Gastroesophageal sphincter (tissue), 4 donors: ENCODE results near the gene NTNG2. TPM values are rescaled to one million over a fixed set of nuclear protein-coding genes. Genes with fewer than 3 reads are reported as not detected.
"Not testable (repeated sequence)": the region's sequence is repeated elsewhere in the genome, so short reads cannot be mapped to it uniquely, and the experiment has no call there.

ENCODE experiments used
- ATAC-seq: fragments of 150-250 bp; one replicate; pipeline ENCODE4 v1.9.1; 2016; ENCODE audit warnings: mild to moderate bottlenecking, moderate library complexity
- H3K27ac ChIP-seq, 4 donors: fragments of 200-600 bp; sonication (generic) in 3 of 4; 1 replicate in 3 of 4; 2 replicates in 1 of 4; pipeline ENCODE4 v1.5.1; 2016 to 2019
- H3K27me3 ChIP-seq: fragments of 200-600 bp; sonication (generic); one replicate; pipeline ENCODE4 v1.5.1; 2019
- H3K36me3 ChIP-seq, 2 donors: fragments of 200-600 bp; sonication (generic); one replicate each; pipeline ENCODE4 v1.5.1; 2019; ENCODE audit warnings: control low read depth in 1 of 2
- H3K4me1 ChIP-seq, 3 donors: fragments of 200-600 bp; sonication (generic); 1 replicate in 2 of 3; 2 replicates in 1 of 3; pipeline ENCODE4 v1.5.1; 2016 to 2019; ENCODE audit warnings: control low read depth in 2 of 3
- H3K4me3 ChIP-seq, 2 donors: fragments of 200-600 bp; sonication (generic); one replicate each; pipeline ENCODE4 v1.5.1; 2019; ENCODE audit warnings: mild to moderate bottlenecking in 1 of 2, moderate library complexity in 1 of 2
- H3K9me3 ChIP-seq, 3 donors: fragments of 200-600 bp; sonication (generic); one replicate each; pipeline ENCODE4 v1.5.1; 2017 to 2019; ENCODE audit warnings: control low read depth in 2 of 3
- EP300 ChIP-seq: sonication (generic); formaldehyde crosslinking; IDR thresholded peaks from one replicate; pipeline ENCODE4 v1.6.1; 2017; ENCODE audit warnings: antibody characterized with exemption, mild to moderate bottlenecking
- POLR2A ChIP-seq, 2 donors: fragments of 450-650 bp; IDR thresholded peaks; one replicate each; pipeline ENCODE4 v1.6.1; 2017; ENCODE audit warnings: antibody characterized with exemption in 2 of 2, mild to moderate bottlenecking in 2 of 2, moderate library complexity in 1 of 2
- POLR2AphosphoS5 ChIP-seq: sonication (generic); formaldehyde crosslinking; IDR thresholded peaks from one replicate; pipeline ENCODE4 v1.6.1; 2017; ENCODE audit warnings: antibody characterized with exemption
- whole genome bisulfite sequencing, 2 donors: methylation state at CpG; one replicate each; pipeline ENCODE4 v1.1.5; 2018; ENCODE audit warnings: low coverage in 1 of 2; 5-methylcytosine and 5-hydroxymethylcytosine counted together
- total RNA-seq, 4 donors: library from RNA; depleted of rRNA; stranded (reverse); fragments of >200 nt; gene quantifications; one replicate each; pipeline ENCODE4 v1.1.0, GENCODE V29; 2016
- TF ChIP-seq, protein P1 (sequence below), 4 experiments: fragments of 200-600 bp in 2 of 4; fragments of 450-650 bp in 2 of 4; sonication (generic) in 1 of 4; IDR thresholded peaks; one replicate each; pipeline ENCODE4 v1.5.1; 2017 to 2019; ENCODE audit warnings: antibody characterized with exemption in 4 of 4, mild to moderate bottlenecking in 2 of 4, moderate library complexity in 2 of 4

The NTNG2 gene
- total RNA-seq, 4 donors from 2014 or later, result 0.81 to 1.6 (median 1.3) TPM

DNA sequence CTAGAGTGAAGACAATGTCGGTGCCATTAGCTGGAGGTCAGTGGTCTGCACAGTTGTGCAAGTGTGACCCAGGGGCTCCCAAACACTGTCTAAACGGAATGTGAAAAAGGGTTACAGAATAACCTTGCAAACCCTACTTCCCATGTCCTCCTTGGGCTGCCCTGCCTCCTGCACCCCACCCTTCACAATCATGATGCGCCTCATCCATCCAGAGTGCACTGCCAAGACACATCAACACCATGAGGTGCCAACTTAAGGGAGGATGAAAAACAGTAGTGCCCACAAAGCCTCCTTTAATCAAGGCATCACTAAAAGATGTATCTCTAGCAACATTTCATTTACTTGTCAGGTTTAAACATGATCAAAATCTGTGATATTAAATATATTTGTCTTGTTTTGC is 105.8 kb downstream of the NTNG2 start:
- no peak overlapping the region for H3K4me3 ChIP-seq
- no peaks in the 10 kb centered on the region for H3K9me3 ChIP-seq
- peaks cover 0 to 96% of the 10 kb centered on the region in 2 donors for H3K36me3 ChIP-seq
- TF ChIP-seq, protein P1, sequence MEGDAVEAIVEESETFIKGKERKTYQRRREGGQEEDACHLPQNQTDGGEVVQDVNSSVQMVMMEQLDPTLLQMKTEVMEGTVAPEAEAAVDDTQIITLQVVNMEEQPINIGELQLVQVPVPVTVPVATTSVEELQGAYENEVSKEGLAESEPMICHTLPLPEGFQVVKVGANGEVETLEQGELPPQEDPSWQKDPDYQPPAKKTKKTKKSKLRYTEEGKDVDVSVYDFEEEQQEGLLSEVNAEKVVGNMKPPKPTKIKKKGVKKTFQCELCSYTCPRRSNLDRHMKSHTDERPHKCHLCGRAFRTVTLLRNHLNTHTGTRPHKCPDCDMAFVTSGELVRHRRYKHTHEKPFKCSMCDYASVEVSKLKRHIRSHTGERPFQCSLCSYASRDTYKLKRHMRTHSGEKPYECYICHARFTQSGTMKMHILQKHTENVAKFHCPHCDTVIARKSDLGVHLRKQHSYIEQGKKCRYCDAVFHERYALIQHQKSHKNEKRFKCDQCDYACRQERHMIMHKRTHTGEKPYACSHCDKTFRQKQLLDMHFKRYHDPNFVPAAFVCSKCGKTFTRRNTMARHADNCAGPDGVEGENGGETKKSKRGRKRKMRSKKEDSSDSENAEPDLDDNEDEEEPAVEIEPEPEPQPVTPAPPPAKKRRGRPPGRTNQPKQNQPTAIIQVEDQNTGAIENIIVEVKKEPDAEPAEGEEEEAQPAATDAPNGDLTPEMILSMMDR (IDR thresholded peaks at IDR 0.05), result no peak
- TF ChIP-seq POLR2A (IDR thresholded peaks at IDR 0.05), result no peak
- TF ChIP-seq EP300, result no peak
- TF ChIP-seq POLR2AphosphoS5, result no peak
- no peaks in the 10 kb centered on the region for H3K4me1 ChIP-seq
- H3K27me3 ChIP-seq, result no peaks in the 10 kb centered on the region
- ATAC-seq, result no peak
- no peak overlapping the region for H3K27ac ChIP-seq
- 90% methylated on average over 3 of the region's 3 CpGs; no CpG with 5 or more reads in 1 of the 2 donors for WGBS, 2 donors

DNA sequence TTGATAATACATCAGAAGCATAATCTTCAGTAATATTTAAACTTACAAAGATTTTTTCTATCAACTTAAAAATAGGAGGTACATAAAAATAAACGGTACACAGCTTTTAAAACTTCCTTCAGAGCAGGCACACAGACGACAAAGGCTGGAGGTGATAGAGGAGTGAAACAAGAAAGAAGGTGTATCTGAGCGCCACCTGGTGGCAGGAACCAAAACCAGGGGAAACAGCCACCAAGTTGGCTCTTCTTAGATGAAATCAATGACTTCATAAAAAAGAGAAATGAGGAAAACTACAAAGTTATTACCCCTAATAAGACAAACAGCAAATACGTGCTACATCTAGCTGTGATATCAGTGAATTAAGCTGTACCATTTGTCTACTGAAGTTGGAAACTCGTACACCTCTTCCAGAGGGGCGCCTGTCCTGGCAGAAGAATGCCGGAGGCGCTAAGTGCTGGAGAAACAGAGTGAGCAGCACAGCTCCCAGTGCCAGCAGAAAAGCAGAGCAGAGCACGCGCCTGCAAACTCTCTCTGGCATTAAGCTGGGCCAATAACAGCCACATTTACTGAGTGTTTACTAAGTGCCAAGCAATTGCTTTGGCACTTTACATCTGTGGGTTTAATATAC is 107.0 kb downstream of the NTNG2 start:
- H3K27ac ChIP-seq, result no peak overlapping the region
- H3K4me3 ChIP-seq, result no peak overlapping the region
- H3K4me1 ChIP-seq, result no peaks in the 10 kb centered on the region
- 29 to 45% methylated on average over 6 to 10 of the region's 10 CpGs for WGBS, 2 donors
- no peaks in the 10 kb centered on the region for H3K27me3 ChIP-seq
- TF ChIP-seq POLR2AphosphoS5, result no peak
- TF ChIP-seq, protein P1 (IDR thresholded peaks at IDR 0.05), result peak; percentile 61 to 87 (median 72)
- H3K36me3 ChIP-seq, result peaks cover 0 to 96% of the 10 kb centered on the region in 2 donors
- no peaks in the 10 kb centered on the region for H3K9me3 ChIP-seq
- peak; percentile 46 for ATAC-seq

DNA sequence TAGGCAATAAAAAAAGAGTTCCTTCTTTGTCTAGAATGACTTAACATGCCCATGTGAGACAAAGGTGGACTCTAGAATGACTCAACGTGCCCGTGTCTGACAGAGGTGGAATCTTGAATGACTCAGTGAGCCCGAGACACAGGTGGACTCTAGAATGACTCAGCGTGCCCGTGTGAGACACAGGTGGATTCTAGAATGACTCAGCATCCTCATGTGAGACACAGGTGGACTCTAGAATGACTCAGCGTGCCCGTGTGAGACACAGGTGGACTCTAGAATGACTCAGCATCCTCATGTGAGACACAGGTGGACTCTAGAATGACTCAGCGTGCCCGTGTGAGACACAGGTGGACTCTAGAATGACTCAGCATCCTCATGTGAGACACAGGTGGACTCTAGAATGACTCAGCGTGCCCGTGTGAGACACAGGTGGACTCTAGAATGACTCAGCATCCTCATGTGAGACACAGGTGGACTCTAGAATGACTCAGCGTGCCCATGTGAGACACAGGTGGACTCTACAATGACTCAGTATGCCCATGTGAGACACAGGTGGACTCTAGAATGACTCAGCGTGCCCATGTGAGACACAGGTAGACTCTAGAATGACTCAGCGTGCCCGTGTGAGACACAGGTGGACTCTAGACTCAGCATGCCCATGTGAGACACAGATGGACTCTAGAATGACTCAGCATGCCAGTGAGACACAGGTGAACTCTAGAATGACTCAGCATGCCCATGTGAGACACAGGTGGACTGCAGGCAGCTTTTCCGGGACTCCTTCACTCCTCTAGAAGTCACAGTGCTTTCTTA is 108.1 kb downstream of the NTNG2 start:
- 83% methylated on average over 6 of the region's 16 CpGs; no CpG with 5 or more reads in 1 of the 2 donors for WGBS, 2 donors
- H3K4me1 ChIP-seq, H3K4me3 ChIP-seq, H3K9me3 ChIP-seq, H3K27ac ChIP-seq, H3K27me3 ChIP-seq, ATAC-seq: not testable (repeated sequence)
- peaks cover 0 to 96% of the 10 kb centered on the region in 2 donors for H3K36me3 ChIP-seq

DNA sequence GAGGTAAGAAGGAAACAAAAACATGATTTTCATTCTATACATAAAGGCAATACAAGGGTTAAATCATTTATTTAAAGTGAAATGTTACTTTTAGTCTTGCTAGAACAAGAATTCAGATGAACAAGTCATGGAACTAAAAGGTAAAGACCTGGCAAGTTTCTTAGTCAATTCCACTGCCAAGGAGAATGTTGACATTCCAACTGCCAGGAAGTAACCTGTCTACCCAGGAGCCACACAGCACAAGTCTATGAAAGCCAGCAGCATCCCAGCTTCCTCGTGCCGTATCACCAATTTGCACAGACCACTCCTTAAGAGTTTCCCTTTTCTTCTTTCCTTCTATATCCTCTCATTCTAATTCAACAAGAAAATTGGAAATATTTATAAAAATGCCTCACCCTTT is 113.0 kb downstream of the NTNG2 start:
- Histone ChIP-seq H3K27me3 (no peaks in the 10 kb centered on the region), H3K27ac (no peak overlapping the region), H3K4me1 (no peaks in the 10 kb centered on the region), H3K36me3 (peaks cover 7 to 100% of the 10 kb centered on the region in 2 donors), H3K9me3 (no peaks in the 10 kb centered on the region), H3K4me3 (no peak overlapping the region)
- 45 to 90% methylated on average over 2 of the region's 2 CpGs for WGBS, 2 donors
- no peak for ATAC-seq
- TF ChIP-seq, protein P1 (IDR thresholded peaks at IDR 0.05), result no peak
- TF ChIP-seq POLR2AphosphoS5 (no peak), EP300 (no peak), POLR2A (IDR thresholded peaks at IDR 0.05) (no peak)

DNA sequence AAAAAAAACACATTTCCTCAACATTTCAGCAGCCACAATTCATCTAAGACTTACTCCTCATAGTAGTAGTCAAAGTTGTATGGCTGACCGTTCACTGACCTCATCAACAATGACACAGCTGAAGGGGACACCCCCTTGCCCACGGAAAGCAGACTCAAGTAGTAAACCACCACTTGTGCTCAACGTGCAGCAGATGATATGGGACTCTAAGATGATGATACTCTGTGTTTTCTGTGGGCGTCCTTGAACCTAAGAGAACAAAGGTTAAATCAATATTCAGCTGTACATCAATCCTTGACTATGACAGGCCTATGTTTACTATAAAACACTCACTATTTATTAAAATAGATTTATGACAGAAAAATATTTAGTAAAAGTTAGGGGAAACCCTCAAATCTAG is 121.3 kb downstream of the NTNG2 start:
- Histone ChIP-seq H3K27ac (no peak overlapping the region), H3K27me3 (no peaks in the 10 kb centered on the region), H3K4me1 (peaks cover 0 to 4% (median 0%) of the 10 kb centered on the region in 3 donors), H3K36me3 (peaks cover 4 to 100% of the 10 kb centered on the region in 2 donors), H3K4me3 (no peak overlapping the region), H3K9me3 (no peaks in the 10 kb centered on the region)
- TF ChIP-seq POLR2A (IDR thresholded peaks at IDR 0.05), result no peak
- TF ChIP-seq EP300, result no peak
- TF ChIP-seq POLR2AphosphoS5, result no peak
- TF ChIP-seq, protein P1 (IDR thresholded peaks at IDR 0.05), result no peak
- WGBS, 2 donors, result 67 to 72% methylated on average over 4 of the region's 4 CpGs
- ATAC-seq, result no peak
